HepG2 (cell line): ENCODE data around the gene MMP24OS. TPM values are rescaled to one million over a fixed set of nuclear protein-coding genes. Genes with fewer than 3 reads are reported as not detected.
A peak's percentile ranks its signal among the peaks of the same experiment; 100 is the strongest.

ENCODE experiments used
- ATAC-seq: fragments of 200-7000 bp; cut with Tn5 transposase; 3 replicates; pipeline ENCODE4 v1.9.1; 2020; ENCODE audit warnings: mild to moderate bottlenecking, moderate library complexity
- BruUV-seq: library from RNA; stranded (reverse); fragments of 400-500 nt; replicated peaks from 2 replicates; lab custom pipeline; 2021; lab: Mats Ljungman, UMichigan
- CTCF ChIA-PET: fragments of 300-600 bp; formaldehyde crosslinking; extraction: SDS; loops from one replicate; lab custom pipeline; 2021; ENCODE audit warnings: low total read pairs, inconsistent platforms, low intra/inter-chr PET ratio; lab: Yijun Ruan, JAX
- POLR2A ChIA-PET: fragments of 350-600 bp; sonication (Branson Sonifier 250); formaldehyde crosslinking; loops from one replicate; lab custom pipeline; 2020; ENCODE audit warnings: antibody characterized with exemption, inconsistent platforms; lab: Yijun Ruan, JAX
- DNase-seq: peaks from one replicate; pipeline ENCODE4 v3.0.0-alpha.2; 2015; ENCODE audit warnings: low spot score
- FAIRE-seq: peaks from 3 replicates; lab custom pipeline; 2011; peaks lifted over from hg19 to GRCh38; lab: Jason Lieb, UNC
- H2AFZ ChIP-seq: one replicate; pipeline ENCODE4 v1.6.1; 2011; ENCODE audit warnings: low read length, inconsistent platforms
- H3K27ac ChIP-seq: fragments of 300-600 bp; 3 replicates; pipeline ENCODE4 v1.8.0; 2011; ENCODE audit warnings: mixed run types, mild to moderate bottlenecking, mixed read lengths, low read length, inconsistent platforms; ENCODE audit not compliant: insufficient read depth; ENCODE audit errors: extremely low read length
- H3K27me3 ChIP-seq, 2 experiments: fragments of 200-600 bp in 1 of 2; 2 replicates in 1 of 2; 3 replicates in 1 of 2; pipeline versions ENCODE4 v1.6.0 to v1.8.0; 2011; ENCODE audit warnings: low read length in 2 of 2, mild to moderate bottlenecking in 2 of 2, moderate library complexity in 2 of 2, inconsistent platforms in 1 of 2; ENCODE audit not compliant: insufficient read depth in 2 of 2, control insufficient read depth in 1 of 2
- H3K36me3 ChIP-seq, 2 experiments: fragments of 200-600 bp in 1 of 2; replicated peaks in 1 of 2; 2 replicates in 1 of 2; 3 replicates in 1 of 2; pipeline versions ENCODE4 v1.5.1 to v1.8.0; 2011; ENCODE audit warnings: low read length in 2 of 2, inconsistent platforms in 1 of 2; ENCODE audit not compliant: insufficient read depth in 2 of 2, control insufficient read depth in 1 of 2
- H3K4me1 ChIP-seq: 2 replicates; pipeline ENCODE4 v1.5.1; 2012; ENCODE audit warnings: low read length, inconsistent platforms; ENCODE audit not compliant: insufficient read depth
- H3K4me2 ChIP-seq: 2 replicates; pipeline ENCODE4 v1.6.0; 2011; ENCODE audit warnings: low read depth, low read length, inconsistent platforms
- H3K4me3 ChIP-seq, 3 experiments: fragments of 200-600 bp in 1 of 3; sonication (generic), shearing (Covaris generic) in 1 of 3; replicated peaks in 1 of 3; 2 replicates each; pipeline ENCODE4 v1.5.1; 2011 to 2016; ENCODE audit warnings: low read length in 3 of 3, inconsistent platforms in 2 of 3, low read depth in 2 of 3, mild to moderate bottlenecking in 2 of 3, control low read depth in 1 of 3, mixed read lengths in 1 of 3; ENCODE audit not compliant: insufficient read depth in 1 of 3
- H3K79me2 ChIP-seq: one replicate; pipeline ENCODE4 v1.6.1; 2011; ENCODE audit warnings: low read length, inconsistent platforms; ENCODE audit not compliant: insufficient read depth
- H3K9ac ChIP-seq: 2 replicates; pipeline ENCODE4 v1.6.0; 2011; ENCODE audit warnings: mild to moderate bottlenecking, low read depth, low read length, inconsistent platforms; ENCODE audit not compliant: insufficient read depth
- H3K9me3 ChIP-seq: 2 replicates; pipeline ENCODE4 v1.5.1; 2012; ENCODE audit warnings: mild to moderate bottlenecking, low read length
- H4K20me1 ChIP-seq: 2 replicates; pipeline ENCODE4 v1.6.0; 2011; ENCODE audit warnings: inconsistent platforms, mild to moderate bottlenecking, low read length, moderate library complexity; ENCODE audit not compliant: insufficient read depth
- CEBPZ ChIP-seq: IDR thresholded peaks from 2 replicates; pipeline ENCODE4 v1.6.1; 2012; ENCODE audit warnings: low read length, improper control_type of control experiment
- GABPA ChIP-seq, 2 experiments: IDR thresholded peaks; 2 replicates each; pipeline ENCODE4 v1.6.1; 2011 to 2016; ENCODE audit warnings: low read depth in 2 of 2, low read length in 1 of 2, missing biosample characterization in 1 of 2, missing genetic modification characterization in 1 of 2
- KDM4B ChIP-seq: sonication (generic); formaldehyde crosslinking; IDR thresholded peaks from 2 replicates; pipeline ENCODE4 v1.4.0; 2020; ENCODE audit warnings: missing genetic modification reagents
- PRMT3 ChIP-seq: sonication (generic); formaldehyde crosslinking; IDR thresholded peaks from 2 replicates; pipeline ENCODE4 v1.8.1; 2022; ENCODE audit warnings: low read depth, mild to moderate bottlenecking, moderate library complexity, missing genetic modification reagents, borderline replicate concordance
- RCOR2 ChIP-seq: IDR thresholded peaks from 2 replicates; pipeline ENCODE4 v1.6.1; 2016; ENCODE audit warnings: missing biosample characterization, missing genetic modification reagents
- TEAD3 ChIP-seq: optimal IDR thresholded peaks from 2 replicates; pipeline ENCODE3; 2016; ENCODE audit warnings: borderline replicate concordance
- TFDP1 ChIP-seq: IDR thresholded peaks from 2 replicates; pipeline ENCODE4 v1.6.1; 2016; ENCODE audit warnings: missing compliant biosample characterization, missing genetic modification reagents, borderline replicate concordance
- ZNF274 ChIP-seq: sonication (generic); formaldehyde crosslinking; IDR thresholded peaks from 2 replicates; pipeline ENCODE4 v1.5.1; 2020; ENCODE audit warnings: mild to moderate bottlenecking, missing genetic modification reagents
- ZNF546 ChIP-seq: sonication (generic); formaldehyde crosslinking; conservative IDR thresholded peaks from 2 replicates; pipeline ENCODE4 v1.8.1; 2023; ENCODE audit warnings: mild to moderate bottlenecking, missing genetic modification reagents
- WGBS: methylation state at CpG from one replicate; pipeline ENCODE4 v1.1.6; 2017; ENCODE audit warnings: low lambda C conversion rate; 5-methylcytosine and 5-hydroxymethylcytosine counted together
- in situ Hi-C: cut with HindIII; loops from 2 replicates; pipeline ENCODE4 v1.10.0; 2017; ENCODE audit warnings: low pct_unique_long_range_greater_than_20kb; ENCODE audit not compliant: extremely low pct_ligation_motif_present
- intact Hi-C: fragments of 100-400 bp; cut with micrococcal nuclease; formaldehyde crosslinking; loops from one replicate; pipeline ENCODE4 v1.10.0; 2022; ENCODE audit not compliant: unreplicated experiment
- polyA plus RNA-seq, 8 experiments: library from polyadenylated mRNA; depleted of rRNA in 3 of 8; stranded (reverse) in 7 of 8; unstranded in 1 of 8; fragments of >200 nt; fragmentation: Illumina TruSeq in 4 of 8; extraction: Trizol in 4 of 8; gene quantifications; 2 replicates each; pipeline versions ENCODE4 v1.2.1 to v1.2.3, GENCODE V29; 2011 to 2016; ENCODE audit warnings: low read depth in 4 of 8, missing spikeins in 1 of 8, mixed read lengths in 1 of 8; ENCODE audit not compliant: insufficient read depth in 1 of 8
- total RNA-seq, 5 experiments: library from RNA; depleted of rRNA; stranded (reverse); fragments of >200 nt; fragmentation: Illumina TruSeq; extraction: Trizol; gene quantifications; 2 replicates each; pipeline ENCODE4 v1.2.3, GENCODE V29; 2016; ENCODE audit warnings: low read depth in 1 of 5
- TF ChIP-seq, protein P1 (sequence below): sonication (generic); IDR thresholded peaks from 2 replicates; pipeline ENCODE4 v1.6.1; 2016; ENCODE audit warnings: low read depth, borderline replicate concordance
- TF ChIP-seq, protein P2 (sequence below): sonication (generic); formaldehyde crosslinking; IDR thresholded peaks from 2 replicates; pipeline ENCODE4 v1.4.0; 2020; ENCODE audit warnings: mild to moderate bottlenecking, missing genetic modification reagents
- TF ChIP-seq, protein P3 (sequence below): fragments of 450-650 bp; IDR thresholded peaks from 2 replicates; pipeline ENCODE4 v1.6.1; 2017; ENCODE audit warnings: mild to moderate bottlenecking

MMP24OS gene
- total and polyA plus RNA-seq, 2 of the 13 experiments (the other 11 are each of a cell fraction or from before 2014, with no cell fraction given) = 6.0 to 8.5 TPM

GRCh38 chr20:35326021-35326739, 48.3 kb upstream of the MMP24OS start (continued):
- no peak for TF ChIP-seq CEBPZ
- no peak for TF ChIP-seq ZNF274 (CRISPR knock-in tag)
- TF ChIP-seq RCOR2 (CRISPR knock-in tag) = no peak
- TF ChIP-seq, protein P1, sequence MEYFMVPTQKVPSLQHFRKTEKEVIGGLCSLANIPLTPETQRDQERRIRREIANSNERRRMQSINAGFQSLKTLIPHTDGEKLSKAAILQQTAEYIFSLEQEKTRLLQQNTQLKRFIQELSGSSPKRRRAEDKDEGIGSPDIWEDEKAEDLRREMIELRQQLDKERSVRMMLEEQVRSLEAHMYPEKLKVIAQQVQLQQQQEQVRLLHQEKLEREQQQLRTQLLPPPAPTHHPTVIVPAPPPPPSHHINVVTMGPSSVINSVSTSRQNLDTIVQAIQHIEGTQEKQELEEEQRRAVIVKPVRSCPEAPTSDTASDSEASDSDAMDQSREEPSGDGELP = no peak

GRCh38 chr20:35325401-35325800, 47.5 kb upstream of the MMP24OS start:
- ChIA-PET POLR2A (interaction anchor here (3.9 kb wide), 1 partner anchor 19 kb away, joined by 78 read pairs; no protein-coding TSS in a partner anchor), CTCF (no interaction called here)
- H3K27me3 ChIP-seq = no peaks in the 10 kb centered on the region
- H3K36me3 ChIP-seq = no peaks in the 10 kb centered on the region
- no peaks in the 10 kb centered on the region for H3K9me3 ChIP-seq
- FAIRE-seq (no peak), DNase-seq (no peak), ATAC-seq (no peak)
- BruUV-seq = no TSS peak
- peaks cover 58% of the 10 kb centered on the region for H3K4me1 ChIP-seq
- 84% methylated on average over 6 of the region's 6 CpGs for WGBS
- H3K4me2 ChIP-seq = no peak overlapping the region
- no peak overlapping the region for H2AFZ ChIP-seq
- no peak overlapping the region for H3K9ac ChIP-seq
- intact Hi-C loops = no loop called here
- no peaks in the 10 kb centered on the region for H4K20me1 ChIP-seq
- H3K27ac ChIP-seq = peak overlapping the region; percentile 74
- in situ Hi-C loops = no loop called here
- H3K79me2 ChIP-seq = no peaks in the 10 kb centered on the region
- no peak overlapping the region for H3K4me3 ChIP-seq
- no peak for TF ChIP-seq ZNF546 (CRISPR knock-in tag)
- TF ChIP-seq PRMT3 = no peak
- TF ChIP-seq, protein P2, sequence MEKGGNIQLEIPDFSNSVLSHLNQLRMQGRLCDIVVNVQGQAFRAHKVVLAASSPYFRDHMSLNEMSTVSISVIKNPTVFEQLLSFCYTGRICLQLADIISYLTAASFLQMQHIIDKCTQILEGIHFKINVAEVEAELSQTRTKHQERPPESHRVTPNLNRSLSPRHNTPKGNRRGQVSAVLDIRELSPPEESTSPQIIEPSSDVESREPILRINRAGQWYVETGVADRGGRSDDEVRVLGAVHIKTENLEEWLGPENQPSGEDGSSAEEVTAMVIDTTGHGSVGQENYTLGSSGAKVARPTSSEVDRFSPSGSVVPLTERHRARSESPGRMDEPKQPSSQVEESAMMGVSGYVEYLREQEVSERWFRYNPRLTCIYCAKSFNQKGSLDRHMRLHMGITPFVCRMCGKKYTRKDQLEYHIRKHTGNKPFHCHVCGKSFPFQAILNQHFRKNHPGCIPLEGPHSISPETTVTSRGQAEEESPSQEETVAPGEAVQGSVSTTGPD (CRISPR knock-in tag) = no peak
- TF ChIP-seq, protein P3, sequence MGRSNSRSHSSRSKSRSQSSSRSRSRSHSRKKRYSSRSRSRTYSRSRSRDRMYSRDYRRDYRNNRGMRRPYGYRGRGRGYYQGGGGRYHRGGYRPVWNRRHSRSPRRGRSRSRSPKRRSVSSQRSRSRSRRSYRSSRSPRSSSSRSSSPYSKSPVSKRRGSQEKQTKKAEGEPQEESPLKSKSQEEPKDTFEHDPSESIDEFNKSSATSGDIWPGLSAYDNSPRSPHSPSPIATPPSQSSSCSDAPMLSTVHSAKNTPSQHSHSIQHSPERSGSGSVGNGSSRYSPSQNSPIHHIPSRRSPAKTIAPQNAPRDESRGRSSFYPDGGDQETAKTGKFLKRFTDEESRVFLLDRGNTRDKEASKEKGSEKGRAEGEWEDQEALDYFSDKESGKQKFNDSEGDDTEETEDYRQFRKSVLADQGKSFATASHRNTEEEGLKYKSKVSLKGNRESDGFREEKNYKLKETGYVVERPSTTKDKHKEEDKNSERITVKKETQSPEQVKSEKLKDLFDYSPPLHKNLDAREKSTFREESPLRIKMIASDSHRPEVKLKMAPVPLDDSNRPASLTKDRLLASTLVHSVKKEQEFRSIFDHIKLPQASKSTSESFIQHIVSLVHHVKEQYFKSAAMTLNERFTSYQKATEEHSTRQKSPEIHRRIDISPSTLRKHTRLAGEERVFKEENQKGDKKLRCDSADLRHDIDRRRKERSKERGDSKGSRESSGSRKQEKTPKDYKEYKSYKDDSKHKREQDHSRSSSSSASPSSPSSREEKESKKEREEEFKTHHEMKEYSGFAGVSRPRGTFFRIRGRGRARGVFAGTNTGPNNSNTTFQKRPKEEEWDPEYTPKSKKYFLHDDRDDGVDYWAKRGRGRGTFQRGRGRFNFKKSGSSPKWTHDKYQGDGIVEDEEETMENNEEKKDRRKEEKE = no peak
- TF ChIP-seq GABPA (IDR thresholded peaks at IDR 0.05; ENCODE audit: low read depth, low read length) = no peak
- no peak for TF ChIP-seq GABPA (CRISPR knock-in tag; IDR thresholded peaks at IDR 0.05; ENCODE audit: low read depth)
- peak; percentile 12 for TF ChIP-seq TEAD3 (CRISPR knock-in tag)
- no peak for TF ChIP-seq KDM4B
- no peak for TF ChIP-seq TFDP1 (CRISPR knock-in tag)
